Cerebellar nuclear complex (tissue), 1 donor: ENCODE measurements around the gene BAG3.

Experiments
- DNase-seq, 2 experiments: peaks; one replicate each; lab custom pipeline; 2025; lab: John Stamatoyannopoulos, UW

The BAG3 gene

DNA sequence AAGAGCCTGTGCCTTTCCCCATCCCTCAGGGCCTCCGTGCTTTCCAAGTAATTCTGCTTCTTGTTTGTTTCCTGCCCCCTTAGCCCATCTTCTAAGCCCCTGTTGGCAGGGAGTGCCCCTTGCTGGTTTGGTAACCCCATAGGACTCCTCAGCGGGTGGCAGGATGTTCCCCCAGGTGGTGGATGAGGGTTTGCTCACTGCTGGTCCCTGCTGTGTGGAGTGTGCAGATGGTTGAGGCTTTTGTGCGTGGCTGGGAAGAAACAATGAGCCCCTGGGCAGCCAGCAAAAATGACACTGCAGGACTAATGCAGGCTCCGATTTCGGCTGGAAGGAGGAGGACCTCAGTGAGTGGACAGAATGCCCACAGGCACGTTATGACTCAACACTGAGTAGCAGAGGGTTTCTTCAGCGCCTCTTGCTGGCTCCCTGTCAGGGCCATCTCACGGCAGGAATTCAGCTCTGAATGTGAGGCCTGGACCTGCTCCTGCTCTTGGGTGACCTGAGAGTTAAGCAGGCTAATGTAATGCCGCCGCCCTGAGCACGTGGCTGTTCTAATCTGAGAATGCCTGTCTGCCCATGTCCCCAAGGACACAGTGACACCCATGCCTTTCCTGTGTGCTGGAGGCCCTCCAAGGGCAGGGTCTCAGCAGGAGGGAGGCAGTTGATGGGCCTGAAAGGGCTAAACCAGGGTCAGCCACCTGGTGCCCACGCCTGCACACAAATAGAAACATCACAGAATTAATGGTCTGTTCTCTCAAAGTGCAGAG, 16.6 kb downstream of the BAG3 start:
- DNase-seq: no peak

DNA sequence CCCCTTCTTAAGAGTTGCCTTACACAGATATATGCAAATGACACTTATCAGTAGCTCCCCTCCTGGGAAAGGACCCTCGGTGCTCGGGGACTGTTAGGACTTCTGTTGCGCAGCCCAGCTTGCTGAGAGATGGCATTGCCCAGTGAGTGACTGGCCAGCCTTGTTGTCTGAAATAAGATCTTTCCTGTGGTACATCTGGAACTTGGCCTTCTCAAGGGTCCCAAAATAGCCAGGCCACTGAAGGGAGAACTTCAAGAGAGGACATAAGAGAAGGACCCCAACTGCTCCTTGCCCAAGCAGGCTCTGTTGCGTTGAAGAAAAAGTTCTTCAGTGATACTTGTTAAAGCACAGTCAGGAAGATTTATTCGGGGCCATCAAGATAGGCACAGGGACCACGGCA, 17.3 kb downstream of the BAG3 start:
- no peak for DNase-seq

DNA sequence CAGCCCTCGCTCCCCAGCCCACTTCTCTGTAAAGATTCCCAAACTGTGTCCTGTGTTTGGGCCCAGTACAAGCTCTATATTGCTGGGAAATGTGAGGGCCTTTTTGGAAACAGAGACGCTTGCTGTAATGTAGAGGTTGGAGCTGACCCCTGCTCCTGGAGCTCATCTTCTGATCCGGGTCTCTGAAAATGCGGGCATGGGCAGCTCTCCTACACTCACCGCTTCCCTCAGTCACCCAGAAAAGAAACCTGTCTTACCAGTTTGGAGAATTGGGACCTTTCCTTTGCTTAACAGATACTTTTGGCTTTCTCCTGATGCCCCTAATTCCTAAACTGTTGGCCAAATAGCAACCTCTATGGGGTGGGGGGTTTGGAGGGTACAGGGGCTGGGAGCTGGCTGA, 18.2 kb downstream of the BAG3 start:
- DNase-seq: no peak

DNA sequence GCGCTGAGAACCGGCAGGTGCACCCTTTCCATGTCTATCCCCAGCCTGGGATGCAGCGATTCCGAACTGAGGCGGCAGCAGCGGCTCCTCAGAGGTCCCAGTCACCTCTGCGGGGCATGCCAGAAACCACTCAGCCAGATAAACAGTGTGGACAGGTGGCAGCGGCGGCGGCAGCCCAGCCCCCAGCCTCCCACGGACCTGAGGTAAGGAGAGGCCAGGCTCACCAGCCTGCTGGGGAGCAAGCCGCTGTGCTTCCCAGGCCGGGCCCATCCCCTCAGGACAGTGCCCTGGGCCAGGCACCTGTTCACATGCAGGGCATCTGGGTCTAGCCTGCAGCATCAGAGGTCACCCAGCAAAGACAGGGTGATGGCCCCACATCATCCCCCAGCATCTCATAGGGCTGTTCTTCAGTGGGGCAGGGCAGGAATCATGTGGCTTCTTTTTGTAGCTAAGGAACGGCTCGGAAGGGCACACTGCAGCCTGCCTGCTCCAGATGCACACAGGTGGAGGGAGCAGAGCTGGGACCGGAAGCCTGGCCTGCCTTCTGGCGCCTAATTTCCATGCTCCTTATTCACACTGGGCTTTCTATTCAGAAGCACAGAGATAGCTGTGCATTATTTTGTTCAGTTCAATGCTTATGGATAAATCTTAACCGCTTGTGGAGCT, 18.9 kb downstream of the BAG3 start:
- peak; percentile 46 to 67 for DNase-seq

DNA sequence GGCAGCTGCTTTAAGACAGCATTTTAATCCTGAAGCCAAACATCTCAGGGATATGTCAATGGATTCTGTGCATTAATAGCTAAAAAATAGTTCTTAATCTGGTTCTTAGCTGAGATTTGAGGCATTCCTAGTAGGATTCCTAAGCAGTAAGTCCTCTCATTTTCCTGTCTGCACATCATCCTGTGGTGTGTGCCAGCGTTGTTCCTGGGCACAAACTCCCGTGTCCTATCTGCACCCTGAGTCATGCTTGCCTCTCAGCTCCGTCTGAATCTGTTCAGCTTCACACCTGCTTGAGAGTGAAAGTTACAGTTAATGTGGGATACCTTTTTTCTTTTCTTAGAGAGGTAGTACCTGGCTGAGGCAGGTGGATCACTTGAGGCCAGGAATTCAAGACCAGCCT, 19.5 kb downstream of the BAG3 start:
- DNase-seq: no peak

DNA sequence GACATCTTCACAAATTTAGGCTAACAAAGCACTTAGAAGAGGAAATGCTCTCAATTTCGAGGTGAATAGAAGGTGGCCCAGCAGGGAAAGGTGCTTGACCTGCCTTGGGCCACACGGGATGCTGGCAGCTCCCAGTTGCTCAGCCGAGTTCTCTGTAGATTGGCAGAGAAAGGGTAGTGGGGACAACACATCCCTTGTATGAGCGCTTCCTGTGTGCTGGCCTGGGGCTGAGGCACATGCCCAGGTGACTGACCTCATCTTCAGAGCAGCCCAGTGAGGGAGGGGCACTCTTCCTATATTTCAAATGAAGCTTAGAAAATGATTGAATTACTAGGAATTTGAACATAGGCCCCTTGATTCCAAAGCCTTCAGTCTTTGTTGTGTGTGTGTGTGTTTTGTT, 20.2 kb downstream of the BAG3 start:
- no peak for DNase-seq

DNA sequence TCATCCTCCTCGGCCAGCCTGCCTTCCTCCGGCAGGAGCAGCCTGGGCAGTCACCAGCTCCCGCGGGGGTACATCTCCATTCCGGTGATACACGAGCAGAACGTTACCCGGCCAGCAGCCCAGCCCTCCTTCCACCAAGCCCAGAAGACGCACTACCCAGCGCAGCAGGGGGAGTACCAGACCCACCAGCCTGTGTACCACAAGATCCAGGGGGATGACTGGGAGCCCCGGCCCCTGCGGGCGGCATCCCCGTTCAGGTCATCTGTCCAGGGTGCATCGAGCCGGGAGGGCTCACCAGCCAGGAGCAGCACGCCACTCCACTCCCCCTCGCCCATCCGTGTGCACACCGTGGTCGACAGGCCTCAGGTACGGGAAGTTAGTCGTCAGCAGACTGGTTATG, 21.1 kb downstream of the BAG3 start:
- DNase-seq: no peak

DNA sequence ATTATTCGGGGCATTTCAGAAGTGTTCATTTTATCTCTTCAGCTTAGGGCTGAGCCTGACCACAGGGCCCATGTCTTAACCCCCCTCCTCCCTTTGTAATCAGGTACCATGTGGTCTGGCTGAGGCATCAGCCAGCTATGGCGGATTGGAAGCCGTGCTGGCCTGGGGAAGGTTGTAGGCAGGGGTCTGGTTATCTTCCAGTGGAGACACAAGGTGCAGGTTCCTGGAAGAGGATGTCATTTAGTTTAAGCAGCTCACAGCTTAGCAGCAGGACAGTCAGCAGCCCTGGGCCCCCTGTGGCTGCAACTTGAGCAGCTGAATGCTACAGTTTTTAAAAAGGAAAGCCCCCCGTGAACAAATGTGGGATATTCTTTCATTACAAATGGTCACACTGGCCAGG, 22.1 kb downstream of the BAG3 start:
- DNase-seq: no peak

DNA sequence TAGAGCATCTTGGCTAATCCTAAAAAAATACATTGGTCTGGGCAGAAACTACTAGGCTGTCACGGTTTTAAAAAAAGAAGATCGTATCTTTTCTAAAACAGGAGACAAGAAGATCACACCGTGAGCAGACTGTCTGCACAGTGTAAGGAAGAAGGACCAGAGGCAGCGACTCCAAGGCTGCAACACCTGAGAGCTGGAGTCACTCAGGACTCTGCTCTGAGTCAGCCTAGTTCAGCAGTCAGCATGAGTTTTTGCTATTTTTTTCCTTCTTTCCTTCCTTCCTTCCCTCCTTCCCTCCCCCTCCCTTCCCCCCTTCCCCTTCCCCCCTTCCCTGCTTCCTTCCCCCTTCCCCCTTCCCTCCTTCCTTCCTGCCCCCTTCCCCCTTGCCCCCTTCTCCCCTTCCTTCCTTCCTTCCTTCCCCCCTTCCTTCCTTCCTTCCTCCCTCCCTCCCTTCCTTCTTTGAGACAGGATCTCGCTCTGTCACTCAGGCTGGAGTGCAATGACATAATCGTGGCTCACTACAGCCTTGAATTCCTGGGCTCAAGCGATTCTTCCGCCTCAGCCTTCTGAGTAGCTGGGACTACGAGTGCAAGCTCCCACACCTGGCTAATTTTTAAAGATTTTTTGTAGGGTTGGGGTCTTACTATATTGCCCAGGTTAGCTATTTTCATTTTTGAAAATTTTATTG, 24.4 kb downstream of the BAG3 start:
- DNase-seq: no peak

DNA sequence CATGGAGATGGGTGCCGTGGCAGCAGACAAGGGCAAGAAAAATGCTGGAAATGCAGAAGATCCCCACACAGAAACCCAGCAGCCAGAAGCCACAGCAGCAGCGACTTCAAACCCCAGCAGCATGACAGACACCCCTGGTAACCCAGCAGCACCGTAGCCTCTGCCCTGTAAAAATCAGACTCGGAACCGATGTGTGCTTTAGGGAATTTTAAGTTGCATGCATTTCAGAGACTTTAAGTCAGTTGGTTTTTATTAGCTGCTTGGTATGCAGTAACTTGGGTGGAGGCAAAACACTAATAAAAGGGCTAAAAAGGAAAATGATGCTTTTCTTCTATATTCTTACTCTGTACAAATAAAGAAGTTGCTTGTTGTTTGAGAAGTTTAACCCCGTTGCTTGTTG, 25.9 kb downstream of the BAG3 start:
- no peak for DNase-seq

DNA sequence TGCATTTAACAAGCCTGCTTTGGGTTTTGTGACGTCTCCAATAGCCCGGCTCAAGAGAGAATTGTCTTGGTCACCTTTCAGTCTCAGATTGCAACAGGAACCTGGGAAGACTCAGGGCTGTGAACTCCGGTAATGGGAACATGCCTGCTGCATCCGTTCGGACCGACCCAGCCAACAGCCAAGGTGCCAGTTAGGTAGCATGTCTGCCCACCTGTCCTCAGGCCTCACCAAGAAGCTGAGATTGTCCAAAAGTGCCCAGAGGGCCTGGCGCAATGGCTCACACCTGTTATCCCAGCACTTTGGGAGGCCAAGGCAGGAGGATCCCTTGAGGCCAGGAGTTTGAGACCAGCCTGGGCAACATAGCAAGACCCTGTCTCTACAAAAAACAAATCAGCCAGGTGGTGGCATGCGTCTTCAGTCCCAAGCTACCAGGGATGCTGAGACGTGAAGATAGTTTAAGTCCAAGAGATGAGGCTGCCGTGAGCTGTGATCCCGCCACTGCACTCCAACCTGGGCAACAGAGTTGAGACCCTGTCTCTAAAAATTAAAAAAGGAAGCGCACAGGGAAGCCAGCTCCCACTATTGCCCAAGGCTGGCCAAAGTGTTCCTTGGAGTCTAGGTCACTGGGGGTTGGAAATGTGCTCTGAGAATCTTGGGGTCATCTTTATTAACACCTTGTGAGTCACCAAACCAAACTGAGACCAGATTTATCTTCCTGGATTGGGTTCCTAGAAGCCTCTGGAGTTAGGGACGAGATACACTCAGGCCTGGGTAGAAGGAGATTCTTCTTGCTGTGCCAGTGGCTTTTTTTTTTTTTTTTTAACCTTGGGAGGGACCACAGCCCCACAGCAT, 26.9 kb downstream of the BAG3 start:
- DNase-seq: no peak

DNA sequence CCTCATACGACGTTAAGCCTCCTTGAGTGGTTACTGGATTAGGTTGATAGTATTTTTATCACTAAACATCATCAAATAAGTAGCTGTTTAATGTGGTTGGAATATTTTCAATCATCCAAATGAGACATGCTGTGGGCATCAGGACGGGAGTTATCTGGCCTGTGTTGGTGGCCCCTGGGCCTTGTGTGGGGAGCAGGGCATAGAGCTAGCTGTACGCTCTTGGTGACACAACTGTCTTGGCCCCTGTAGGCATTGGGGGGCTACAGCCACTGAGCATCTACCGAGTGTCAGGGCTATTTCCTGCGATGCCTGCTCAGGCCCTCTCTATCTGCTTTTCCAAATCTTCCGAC, 28.3 kb downstream of the BAG3 start:
- no peak for DNase-seq

DNA sequence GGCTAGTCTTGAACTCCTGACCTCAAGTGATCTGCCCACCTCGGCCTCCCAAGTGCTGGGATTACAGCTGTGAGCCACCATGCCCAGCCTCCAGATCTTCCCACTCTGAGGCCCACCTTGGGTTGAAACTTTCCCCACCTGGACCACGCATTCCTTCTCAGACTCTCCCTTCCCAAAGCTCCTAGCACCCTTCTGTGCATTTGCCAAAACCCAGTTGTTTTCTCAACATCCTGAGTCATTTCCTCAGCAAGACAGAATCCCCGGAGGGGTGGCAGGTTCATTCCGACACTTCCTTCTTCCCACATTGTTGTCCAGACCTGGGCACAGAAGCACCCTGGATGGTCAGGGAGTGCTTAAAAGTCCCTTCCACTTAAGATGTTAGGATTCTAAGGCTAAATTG, 28.9 kb downstream of the BAG3 start:
- DNase-seq: no peak

DNA sequence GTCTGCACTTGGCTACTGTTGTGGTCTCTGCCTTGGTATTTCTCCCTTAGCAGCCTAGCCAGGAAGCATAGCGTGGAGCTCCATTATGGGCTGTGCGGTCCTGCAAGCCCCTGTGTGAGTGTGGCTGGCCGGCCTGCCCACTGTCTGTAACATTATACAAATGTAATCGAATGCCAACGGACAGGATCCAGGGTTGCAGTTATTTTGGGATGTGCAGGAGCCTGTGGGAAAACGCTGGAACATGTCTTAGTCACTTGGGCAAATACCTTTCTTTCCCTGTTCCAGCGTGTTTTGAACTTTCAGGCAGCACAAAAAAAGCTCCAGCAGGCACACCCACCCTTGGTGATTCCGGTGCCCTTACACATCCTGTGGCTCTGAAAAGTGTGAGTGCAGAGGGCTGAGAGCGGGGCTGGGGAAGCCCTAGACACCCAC, 29.5 kb downstream of the BAG3 start:
- no peak for DNase-seq

DNA sequence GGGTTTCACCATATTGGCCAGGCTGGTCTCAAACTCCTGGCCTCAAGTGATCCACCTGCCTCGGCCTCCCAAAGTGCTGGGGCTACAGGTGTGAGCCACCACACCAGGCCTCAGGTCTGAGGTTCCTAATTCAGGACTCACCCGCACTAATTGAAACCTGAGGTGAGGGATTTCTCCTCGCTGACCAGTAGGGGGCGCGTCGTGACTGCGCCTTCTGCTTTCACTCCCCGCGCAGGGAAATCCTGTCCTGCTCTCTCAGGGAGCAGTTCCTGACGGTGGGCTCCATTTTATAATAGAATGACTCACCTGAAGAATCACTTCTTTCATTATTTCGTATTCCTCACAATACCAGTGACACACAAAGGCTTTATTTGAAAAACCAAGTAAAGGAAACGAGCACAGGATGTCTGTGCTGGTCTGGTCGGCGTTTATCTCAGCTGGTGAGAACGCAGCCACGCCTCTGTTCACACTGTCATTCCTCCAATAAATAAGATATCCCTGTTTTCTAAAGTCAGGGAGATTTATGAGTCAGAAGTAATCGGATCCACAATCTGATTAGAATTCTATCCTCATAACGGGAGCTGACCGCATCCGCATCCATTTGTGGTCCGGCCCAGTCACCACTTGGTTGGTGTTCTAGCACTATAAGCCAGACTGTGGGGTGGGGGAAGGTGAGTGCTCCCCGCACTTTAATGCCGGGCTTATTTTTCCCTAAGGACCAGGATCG, 35.4 kb downstream of the BAG3 start:
- DNase-seq: peak; percentile 21 to 60

DNA sequence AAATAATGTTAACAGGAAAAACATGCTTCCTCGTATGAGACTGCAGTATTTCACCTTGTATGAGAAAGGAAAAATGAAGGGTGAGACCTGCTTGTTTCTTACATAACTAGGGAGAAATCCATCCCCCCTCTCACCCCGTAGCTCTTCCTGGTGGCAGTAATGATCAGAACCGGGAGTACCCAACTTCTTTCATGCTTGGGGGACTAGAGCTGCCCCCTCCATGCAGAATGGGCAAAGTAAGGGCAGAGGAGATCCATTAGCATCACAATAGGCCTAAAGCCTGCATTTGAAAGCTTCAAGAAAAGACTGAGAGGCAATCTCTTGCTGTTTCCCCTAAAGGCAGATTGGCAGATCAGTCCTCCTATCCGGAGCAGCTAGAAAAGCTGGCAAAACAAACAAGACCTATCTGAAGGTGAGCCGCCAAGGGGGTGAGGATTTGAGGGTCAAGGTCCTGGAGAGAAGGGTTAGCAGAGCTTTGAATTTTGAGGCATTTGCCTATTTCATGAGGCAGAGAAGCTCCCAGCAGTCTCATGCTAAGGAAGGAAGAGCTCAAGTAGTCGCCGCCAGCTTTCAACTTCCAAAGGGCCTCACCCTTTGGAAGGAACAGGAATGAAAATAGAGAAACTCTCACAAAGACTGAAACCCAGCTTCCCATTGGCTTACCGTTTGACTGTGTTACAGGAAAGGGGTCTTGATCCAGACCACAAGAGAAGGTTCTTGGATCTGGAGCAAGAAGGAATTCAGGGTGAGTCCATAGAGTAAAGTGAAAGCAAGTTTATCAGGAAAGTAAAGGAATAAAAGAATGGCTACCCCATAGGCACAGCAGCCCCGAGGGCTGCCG, 36.2 kb downstream of the BAG3 start:
- DNase-seq: no peak

DNA sequence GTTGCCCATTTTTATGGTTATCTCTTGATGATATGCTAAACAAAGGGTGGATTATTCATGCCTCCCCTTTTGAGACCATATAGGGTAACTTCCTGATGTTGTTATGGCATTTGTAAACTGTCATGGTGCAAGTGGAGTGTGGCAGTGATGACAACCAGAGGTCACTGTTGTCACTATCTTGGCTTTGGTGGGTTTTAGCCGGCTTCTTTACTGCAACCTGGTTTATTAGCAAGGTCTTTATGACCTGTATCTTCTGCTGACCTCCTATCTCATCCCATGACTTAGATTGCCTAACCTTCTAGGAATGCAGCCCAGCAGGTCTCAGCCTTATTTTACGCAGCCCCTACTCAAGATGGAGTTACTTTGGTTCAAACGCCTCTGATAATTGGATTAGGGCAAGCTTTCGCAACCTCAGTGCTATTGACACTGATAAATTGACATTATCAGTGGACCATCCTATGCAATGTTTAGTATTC, 36.9 kb downstream of the BAG3 start:
- no peak for DNase-seq

DNA sequence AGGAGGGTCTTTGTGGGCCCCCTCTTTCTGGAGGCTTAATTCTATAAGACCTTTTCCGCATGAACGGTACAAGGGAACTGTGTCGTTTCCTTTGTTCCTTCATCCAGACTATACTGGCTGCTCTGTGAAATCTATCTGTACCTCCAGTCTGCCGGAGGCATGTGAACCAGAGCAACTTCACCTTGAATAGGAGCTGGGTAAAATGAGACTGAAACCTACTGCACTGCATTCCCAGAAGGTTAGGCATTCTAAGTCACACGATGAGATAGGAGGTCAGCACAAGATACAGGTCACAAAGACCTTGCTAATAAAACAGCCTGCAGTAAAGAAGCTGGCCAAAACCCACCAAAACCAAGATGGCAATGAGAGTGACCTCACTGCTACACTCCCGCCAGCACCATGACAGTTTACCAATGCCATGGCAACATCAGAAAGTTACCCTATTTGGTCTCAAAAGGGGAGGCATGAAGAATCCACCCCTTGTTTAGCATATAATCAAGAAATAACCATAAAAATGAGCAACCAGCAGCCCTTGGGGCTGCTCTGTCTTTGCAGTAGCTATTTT, 37.9 kb downstream of the BAG3 start:
- no peak for DNase-seq

DNA sequence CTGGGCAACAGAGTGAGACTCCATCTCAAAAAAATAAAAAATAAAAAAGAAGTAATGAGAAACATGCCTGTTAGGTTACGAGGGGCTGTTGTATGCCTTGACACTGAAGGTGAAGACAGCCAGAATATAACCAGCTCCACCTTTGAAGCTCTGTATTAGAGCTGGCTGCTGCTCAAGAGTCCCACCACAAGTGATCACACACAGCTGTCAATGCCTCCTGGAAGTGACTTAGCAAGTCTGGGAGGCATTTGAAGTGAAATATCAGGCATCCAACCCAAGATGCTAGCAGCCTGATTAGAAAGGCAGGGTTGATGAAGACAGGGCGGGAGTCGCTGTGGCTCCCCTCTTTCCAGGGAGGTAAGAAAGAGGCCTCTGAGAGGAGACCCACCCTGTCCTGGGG, 40.5 kb downstream of the BAG3 start:
- DNase-seq: no peak

DNA sequence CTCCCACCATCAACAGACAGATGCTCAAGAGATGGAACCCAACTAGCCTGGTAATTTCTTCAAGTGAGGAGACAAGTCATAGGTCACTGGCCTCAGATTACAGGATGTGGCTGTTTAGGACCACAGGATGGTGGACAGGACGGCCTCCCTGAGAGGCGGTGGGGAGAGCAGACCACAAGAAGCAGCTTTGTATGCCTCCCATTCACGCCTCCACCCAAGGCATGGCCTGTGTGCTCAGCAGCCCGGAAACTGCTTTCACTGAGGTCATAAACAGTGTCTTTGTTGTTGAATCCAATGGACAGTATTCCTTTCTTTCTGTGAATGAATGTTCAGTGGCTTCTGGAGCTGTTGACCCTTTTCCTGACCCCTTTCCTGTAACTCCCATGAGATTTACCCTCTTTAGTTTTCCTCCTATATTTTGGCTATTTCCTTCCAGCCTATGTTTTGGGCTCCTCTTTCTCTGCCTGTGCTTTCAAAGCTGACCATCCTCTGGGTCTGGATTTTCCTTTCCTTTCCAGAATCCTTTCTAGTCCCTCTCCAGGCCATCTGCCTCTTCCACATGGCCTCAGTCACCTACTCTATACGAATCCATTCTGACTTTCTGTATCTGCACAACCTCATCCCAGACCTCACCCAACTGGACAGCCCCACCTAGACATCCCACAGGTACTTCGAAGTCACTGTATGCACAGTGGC, 42.2 kb downstream of the BAG3 start:
- no peak for DNase-seq
